HuH-7.5 (cell line): ENCODE results near the gene GPRIN2.
"Not testable (repeated sequence)": the region's sequence is repeated elsewhere in the genome, so short reads cannot be mapped to it uniquely, and the experiment has no call there.

Experiments
- DNase-seq: peaks from one replicate; pipeline ENCODE4 v3.0.0; 2011; ENCODE audit warnings: low spot score

Gene GPRIN2

DNA sequence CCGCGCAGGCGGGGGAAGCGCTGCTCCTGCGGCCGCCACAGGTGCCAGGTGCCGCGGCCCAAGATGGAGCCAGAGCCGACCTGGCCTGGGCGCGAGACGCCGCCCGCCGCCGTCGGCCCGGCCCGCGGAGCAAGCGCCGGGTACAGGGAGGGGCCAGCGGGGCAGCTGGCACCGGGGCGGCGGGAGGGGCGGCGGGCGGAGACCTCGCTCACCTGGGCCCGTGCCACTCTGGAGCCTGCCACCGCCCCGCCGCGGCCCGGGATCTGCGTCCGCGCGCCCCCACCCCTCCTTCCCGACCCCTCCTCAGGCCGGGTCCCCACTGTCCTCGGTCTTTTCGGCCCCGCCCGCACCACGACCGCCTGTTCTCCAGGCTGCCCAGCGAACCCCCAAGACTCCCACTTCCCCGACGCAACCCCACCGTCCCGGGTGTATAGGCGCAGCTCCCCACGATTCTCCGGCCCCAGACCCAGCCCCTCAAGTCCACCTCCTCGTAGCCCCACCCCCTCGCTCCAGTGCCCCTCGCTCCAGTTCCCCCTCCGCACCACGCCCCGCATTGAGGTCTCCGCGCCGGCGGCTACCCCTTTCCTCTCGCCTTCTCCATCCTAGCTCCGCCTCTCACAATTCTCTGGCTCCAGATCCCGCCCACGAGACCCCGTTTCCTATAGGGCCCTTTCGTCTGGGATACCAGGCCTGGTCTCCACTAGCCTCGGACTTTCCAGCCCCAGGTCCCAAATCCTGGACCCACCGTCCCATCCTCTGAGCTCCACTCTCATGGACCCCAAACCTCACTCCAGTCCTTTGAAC lies at the start of gene GPRIN2:
GPRIN2 (minus strand) TSS at position 144 of the 804 bp plus-strand sequence. CDS start 5,922 bp downstream, outside the sequence.
- DNase-seq: no peak

GRCh38 chr10:46600516-46600915 lies 44.1 kb upstream of the GPRIN2 start:
- not testable (repeated sequence) for DNase-seq

DNA sequence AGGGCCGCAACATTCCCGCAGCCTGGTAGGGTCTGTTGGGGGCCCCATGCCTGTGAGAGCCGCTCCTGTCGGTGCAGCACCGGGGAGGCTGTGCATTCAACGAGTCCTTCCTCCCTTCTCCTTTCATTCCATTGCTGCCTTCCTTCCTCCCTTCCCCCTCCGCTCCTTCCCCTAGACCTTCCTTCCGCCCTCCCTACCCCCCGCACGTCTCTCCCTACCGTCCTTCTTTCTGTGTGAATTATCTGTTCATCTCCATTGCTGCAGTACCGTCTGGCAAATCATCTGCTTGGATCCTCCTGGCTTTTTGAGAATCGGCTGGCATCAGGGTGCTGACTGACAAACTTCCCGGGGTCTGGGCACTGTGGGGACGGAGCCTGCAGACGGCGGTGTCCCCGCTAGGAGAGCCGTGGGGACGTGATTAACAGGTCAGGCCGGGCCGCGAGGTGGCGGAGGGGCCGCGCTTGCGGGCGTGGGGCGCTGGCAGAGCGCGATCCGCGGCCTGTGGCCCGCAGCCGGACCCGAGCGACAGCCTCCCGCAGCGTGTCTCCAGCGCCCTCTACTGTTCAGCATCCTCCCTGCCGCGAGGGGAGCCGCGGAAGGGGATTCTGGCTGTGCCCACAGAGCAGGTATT lies 41.3 kb upstream of the GPRIN2 start:
- not testable (repeated sequence) for DNase-seq

GRCh38 chr10:46596570-46596969 lies 40.1 kb upstream of the GPRIN2 start:
- DNase-seq: not testable (repeated sequence)

DNA sequence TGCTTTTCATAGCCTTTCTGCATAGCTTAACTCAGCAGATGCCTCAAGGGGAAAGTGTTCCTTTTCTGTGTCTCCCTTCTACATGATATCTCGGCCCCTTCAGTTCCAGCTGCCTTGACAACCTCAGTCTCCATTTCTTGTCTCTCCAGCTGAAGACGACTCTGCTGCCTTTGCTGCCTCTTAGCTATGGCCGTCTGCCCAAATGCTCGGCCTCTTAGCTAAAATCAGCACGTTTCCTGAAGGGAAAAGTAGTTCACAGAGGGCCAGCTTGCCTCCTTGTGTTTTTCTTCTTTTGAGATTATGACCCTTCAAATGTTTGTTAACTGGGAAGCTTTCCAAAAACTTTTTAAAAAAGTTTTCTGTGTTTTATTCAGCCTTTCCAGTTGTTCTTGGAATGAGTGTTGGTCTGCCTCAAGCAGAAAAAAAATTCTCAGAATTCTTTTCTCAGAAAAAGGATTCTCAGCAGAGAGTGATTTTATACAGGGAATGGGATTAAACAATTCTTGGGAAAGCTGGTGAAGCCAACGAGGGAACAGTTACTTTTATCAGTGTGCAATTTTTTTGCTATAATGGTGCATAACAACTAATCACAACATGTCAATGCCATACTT lies 38.1 kb upstream of the GPRIN2 start:
- DNase-seq: not testable (repeated sequence)

GRCh38 chr10:46593307-46593706 lies 36.8 kb upstream of the GPRIN2 start:
- not testable (repeated sequence) for DNase-seq

DNA sequence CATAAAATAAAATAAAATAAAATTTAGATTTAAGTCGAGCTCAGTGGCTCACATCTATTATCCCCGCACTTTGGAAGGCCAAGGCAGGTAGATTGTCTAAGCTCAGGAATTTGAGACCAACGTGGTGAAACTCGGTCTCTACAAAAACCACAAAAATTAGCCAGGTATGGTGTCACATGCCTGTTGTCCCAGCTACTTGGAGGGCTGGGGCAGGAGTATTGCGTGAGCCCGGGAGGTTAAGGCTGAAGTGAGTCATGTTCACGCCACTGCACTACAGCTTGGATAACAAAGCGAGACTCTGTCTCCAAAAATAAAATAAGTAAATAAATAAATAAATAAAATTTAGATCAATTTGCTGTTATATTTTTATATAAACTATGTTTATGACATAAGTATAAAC lies 34.6 kb upstream of the GPRIN2 start:
- DNase-seq: not testable (repeated sequence)

DNA sequence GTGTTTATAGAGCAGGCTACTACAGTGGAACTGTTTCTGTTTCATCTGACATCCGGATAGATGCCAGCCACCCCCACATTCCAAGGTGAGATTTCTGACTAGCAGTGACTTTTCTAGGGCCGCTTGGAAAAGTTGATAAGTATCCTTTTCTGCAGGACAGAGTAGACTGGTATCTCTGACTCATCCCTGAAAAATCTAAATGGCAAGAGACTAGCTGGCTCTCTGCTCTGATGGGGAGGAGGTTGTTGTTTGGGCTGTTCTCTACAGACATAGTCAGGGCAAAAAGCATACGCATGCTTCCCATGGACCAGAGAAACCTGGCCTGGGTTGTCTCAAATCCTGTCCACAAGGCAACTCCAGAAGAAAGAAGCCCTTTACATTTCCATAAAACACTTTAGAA lies 33.1 kb upstream of the GPRIN2 start:
- DNase-seq: not testable (repeated sequence)

DNA sequence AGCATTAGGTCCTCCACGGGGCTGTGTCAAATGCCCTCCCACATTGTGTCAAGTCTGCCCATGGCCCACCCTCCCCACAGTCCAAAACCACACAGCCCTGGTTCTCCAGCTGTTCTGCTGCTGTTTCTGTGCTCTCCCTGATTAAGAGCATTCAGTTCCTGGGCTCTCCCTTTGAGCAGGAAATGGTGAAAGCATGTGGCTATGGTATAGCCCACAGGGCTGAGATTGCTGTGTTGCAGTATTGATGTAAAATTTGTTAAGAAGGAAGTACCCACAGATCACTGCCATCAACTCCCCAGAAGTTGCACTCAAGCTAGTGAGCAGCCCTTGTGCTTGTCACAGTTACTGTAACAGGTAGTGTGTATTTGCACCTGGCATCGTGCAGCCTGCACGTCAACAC lies 31.8 kb upstream of the GPRIN2 start:
- DNase-seq: not testable (repeated sequence)

- DNase-seq: not testable (repeated sequence)
These were observed 31.1 kb upstream of the GPRIN2 start for GRCh38 chr10:46587546-46587945.

GRCh38 chr10:46585246-46585645 lies 28.8 kb upstream of the GPRIN2 start:
- DNase-seq: not testable (repeated sequence)

- not testable (repeated sequence) for DNase-seq
These were observed 27.7 kb upstream of the GPRIN2 start for GRCh38 chr10:46584196-46584595.

DNA sequence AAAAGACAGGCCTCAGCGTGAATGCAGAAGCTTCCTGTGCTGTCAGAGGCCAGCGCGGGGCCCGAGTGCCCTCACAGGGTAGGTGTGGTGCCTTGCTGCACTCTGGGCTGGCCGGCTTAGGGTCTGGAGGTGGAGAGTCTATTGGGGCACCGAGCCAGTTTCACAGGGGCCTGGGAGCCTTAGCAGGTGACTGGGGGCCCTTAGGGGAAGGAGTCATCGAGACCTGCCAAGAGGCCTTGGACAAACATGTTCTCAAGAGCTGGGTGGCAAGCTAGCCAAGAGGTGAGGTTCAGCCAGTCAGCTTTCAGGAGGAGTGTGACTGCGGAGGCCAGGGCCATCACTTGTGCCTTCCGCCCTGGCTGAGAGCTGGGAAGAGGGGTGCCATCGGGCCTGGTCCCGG lies 26.1 kb upstream of the GPRIN2 start:
- not testable (repeated sequence) for DNase-seq

DNA sequence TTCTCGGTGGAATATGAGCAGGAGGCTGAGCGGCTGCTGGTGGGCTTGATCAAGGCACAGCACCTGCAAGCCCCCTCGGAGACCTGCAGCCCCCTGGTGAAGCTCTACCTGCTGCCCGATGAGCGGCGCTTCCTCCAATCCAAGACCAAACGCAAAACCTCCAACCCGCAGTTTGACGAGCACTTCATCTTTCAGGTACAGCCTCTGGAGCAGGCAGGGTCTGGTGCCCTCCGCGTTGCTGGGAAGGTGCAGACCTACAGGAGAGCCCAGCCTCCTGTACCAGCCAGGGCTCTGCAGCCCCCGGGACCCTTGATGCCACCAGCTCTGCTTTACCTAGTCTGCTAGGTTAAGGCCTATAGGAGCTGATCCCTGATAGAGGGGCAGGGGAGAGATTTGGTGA lies 25.5 kb upstream of the GPRIN2 start:
- not testable (repeated sequence) for DNase-seq

GRCh38 chr10:46579378-46579777 lies 22.9 kb upstream of the GPRIN2 start:
- DNase-seq: not testable (repeated sequence)

DNA sequence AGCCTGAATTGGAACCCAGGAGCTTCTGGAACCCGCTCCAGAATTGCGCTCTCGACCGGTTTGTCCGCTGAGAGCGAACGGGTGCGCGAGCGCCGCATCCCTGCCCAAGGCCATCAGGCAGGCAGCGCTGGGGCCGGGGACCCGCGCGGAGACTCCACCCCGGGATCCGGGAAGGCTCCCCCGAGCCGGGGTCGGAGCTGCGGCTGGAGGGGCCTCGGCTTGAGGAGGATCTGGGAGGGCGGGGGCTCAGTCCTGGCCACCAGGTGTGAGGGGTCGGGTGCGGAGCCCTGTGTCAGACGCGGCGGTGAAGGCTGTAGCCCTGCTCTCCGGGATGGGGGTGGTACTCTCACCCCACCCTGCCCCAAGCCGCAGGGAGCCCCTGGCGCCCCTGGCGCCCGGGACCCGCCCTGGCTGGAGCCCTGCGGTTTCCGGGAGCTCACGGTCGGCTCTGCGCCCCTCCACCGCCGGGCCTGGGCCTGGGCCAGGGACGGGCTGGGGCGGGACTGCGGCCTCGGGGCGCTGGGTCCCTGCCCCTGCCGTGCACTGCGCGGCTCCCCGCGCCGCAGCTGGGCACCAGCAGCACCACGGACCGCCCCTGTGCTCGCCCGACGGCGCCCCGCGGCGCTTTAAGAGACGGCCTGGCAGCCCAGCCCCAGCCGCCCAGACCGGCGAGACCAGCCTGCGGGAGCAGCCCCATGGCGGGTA lies 22.2 kb upstream of the GPRIN2 start, which contains the start of gene SYT15:
SYT15 (plus strand) TSS at position 655 of the 705 bp plus-strand sequence; CDS start at position 696, 41 bp downstream.
- not testable (repeated sequence) for DNase-seq

DNA sequence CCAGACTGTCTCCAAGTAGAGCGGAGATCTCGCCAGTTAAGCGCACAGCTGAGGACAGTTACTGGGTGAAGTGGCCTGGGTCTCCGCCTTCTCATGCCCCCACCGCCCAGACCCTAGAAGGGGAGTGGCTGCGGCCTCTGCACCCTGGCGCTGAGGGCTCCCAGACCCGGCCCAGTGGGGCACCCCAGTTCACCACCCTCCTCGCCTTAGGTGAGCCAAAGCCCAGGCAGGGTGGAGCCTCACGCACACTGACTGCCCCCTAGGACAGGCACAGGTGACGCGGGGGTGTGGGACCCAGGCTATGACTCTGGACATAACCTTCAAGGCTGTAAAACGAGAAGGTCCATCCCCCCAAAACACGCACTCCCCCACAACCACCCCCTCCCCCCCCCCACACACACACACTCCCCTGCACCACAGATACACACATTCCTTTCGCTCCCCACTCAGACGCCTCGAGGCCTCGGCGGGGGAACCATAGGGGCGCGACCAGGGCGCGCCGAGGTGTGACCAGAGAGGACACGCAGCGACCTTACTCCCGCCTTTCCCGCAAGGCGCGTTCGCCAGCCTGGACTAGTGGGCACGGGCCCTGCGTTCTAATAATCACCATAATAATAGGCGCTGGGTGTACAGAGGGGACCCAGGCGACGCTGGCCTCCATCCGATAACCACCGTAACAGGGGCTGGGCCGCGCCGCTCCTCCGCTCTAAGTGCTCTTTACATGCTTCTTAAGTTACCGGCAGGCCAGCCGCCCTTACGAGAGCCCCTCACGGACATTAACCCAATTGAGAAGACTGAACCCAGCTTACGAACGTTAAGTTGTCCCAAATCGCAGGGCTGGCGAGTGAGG lies 21.4 kb upstream of the GPRIN2 start:
- DNase-seq: not testable (repeated sequence)

GRCh38 chr10:46573884-46574283 lies 17.4 kb upstream of the GPRIN2 start:
- not testable (repeated sequence) for DNase-seq

GRCh38 chr10:46573314-46573713 lies 16.9 kb upstream of the GPRIN2 start:
- DNase-seq: not testable (repeated sequence)

DNA sequence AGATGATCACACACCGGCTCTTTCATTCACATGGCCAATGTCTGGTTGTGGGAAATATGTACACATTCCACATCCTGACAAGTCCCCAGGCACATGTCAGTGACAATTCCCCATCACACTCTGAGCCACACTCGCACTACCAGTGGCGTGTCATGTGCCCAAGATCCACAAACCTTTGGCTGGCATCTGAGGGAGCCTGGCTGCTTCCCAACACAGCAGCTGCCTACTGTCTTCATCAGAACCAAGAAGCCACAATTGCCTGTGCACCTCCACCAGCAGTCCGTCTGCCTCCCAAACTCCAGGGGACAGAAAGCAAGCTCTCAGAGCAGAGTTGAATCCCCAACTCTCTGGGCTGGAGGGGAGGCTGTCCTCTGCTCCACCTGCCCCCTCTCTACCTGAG lies 16.3 kb upstream of the GPRIN2 start:
- not testable (repeated sequence) for DNase-seq

- DNase-seq: not testable (repeated sequence)
These were observed 14.2 kb upstream of the GPRIN2 start for GRCh38 chr10:46570655-46571054.
